Nephron progenitor cell (in vitro differentiated cells): ENCODE results near the gene KCNMA1.

Experiments used
- DNase-seq: peaks from one replicate; pipeline ENCODE4 v3.0.0; 2021
- H3K27ac Mint-ChIP-seq: 2 replicates; pipeline ENCODE4 v1.8.0; 2021; ENCODE audit warnings: mild to moderate bottlenecking, moderate library complexity, mixed read lengths
- H3K27me3 Mint-ChIP-seq: 2 replicates; pipeline ENCODE4 v1.8.0; 2021; ENCODE audit warnings: mild to moderate bottlenecking, low read depth, mixed read lengths; ENCODE audit not compliant: poor library complexity
- H3K36me3 Mint-ChIP-seq: 2 replicates; pipeline ENCODE4 v1.8.0; 2021; ENCODE audit warnings: low read depth, mixed read lengths
- H3K4me1 Mint-ChIP-seq: 2 replicates; pipeline ENCODE4 v1.8.0; 2021; ENCODE audit warnings: mixed read lengths
- H3K4me3 Mint-ChIP-seq: 2 replicates; pipeline ENCODE4 v1.8.0; 2021; ENCODE audit warnings: mild to moderate bottlenecking, moderate library complexity, mixed read lengths
- H3K9me3 Mint-ChIP-seq: 2 replicates; pipeline ENCODE4 v1.8.0; 2021; ENCODE audit warnings: mild to moderate bottlenecking, moderate library complexity, mixed read lengths
- CTCF ChIP-seq: fragments of 200-600 bp; sonication (generic); IDR thresholded peaks from 2 replicates; pipeline ENCODE4 v1.5.0; 2021; ENCODE audit warnings: antibody characterized with exemption

The KCNMA1 gene

GRCh38 chr10:76905251-76905650 is 732.4 kb downstream of the KCNMA1 start:
- Mint-ChIP-seq H3K4me3 (no peak overlapping the region), H3K27ac (no peak overlapping the region), H3K36me3 (peaks cover 6% of the 10 kb centered on the region)

GRCh38 chr10:76903387-76903945 is 734.1 kb downstream of the KCNMA1 start:
- Mint-ChIP-seq H3K27ac (no peak overlapping the region), H3K27me3 (no peaks in the 10 kb centered on the region), H3K9me3 (no peaks in the 10 kb centered on the region), H3K4me1 (peaks cover 7% of the 10 kb centered on the region), H3K4me3 (no peak overlapping the region), H3K36me3 (no peaks in the 10 kb centered on the region)
- TF ChIP-seq CTCF = no peak
- DNase-seq = no peak

More at GRCh38 chr10:76905251-76905650, 732.4 kb downstream of the KCNMA1 start:
- Mint-ChIP-seq H3K4me1 (peaks cover 7% of the 10 kb centered on the region), H3K27me3 (no peaks in the 10 kb centered on the region), H3K9me3 (no peaks in the 10 kb centered on the region)
- no peak for TF ChIP-seq CTCF
- no peak for DNase-seq

DNA sequence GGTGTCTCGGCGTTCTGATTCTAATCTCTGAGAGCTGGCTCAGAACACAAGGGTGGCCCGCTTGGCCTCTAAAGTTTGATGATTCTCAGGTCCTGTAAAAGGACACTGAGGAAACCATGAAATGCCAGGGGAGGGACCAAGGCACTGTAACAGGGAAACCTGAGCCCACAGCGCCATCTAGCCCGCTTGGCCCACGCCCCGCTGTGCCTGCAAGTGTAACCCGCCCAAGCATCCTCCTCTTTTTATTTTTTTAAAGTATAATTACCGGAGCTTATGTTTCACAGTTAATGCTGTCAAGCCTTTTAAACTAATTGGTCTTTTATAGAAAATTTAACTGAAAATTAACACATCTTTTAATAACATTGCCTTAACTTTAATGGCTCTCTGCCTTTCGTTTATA is 734.7 kb downstream of the KCNMA1 start:
- peak; percentile 68 for DNase-seq
- Mint-ChIP-seq H3K27me3 (no peaks in the 10 kb centered on the region), H3K4me3 (no peak overlapping the region), H3K9me3 (no peaks in the 10 kb centered on the region), H3K27ac (no peak overlapping the region), H3K36me3 (no peaks in the 10 kb centered on the region), H3K4me1 (peaks cover 7% of the 10 kb centered on the region)
- peak; percentile 33 for TF ChIP-seq CTCF

- TF ChIP-seq CTCF = no peak
- H3K36me3 Mint-ChIP-seq = peaks cover 5% of the 10 kb centered on the region
- peaks cover 7% of the 10 kb centered on the region for H3K4me1 Mint-ChIP-seq
- no peak overlapping the region for H3K4me3 Mint-ChIP-seq
- H3K27ac Mint-ChIP-seq = no peak overlapping the region
- H3K9me3 Mint-ChIP-seq = peaks cover 6% of the 10 kb centered on the region
- DNase-seq = no peak
- H3K27me3 Mint-ChIP-seq = no peaks in the 10 kb centered on the region
Observed at GRCh38 chr10:76901701-76902100, 735.9 kb downstream of the KCNMA1 start.

- Mint-ChIP-seq H3K4me3 (no peak overlapping the region), H3K27ac (no peak overlapping the region), H3K36me3 (peaks cover 20% of the 10 kb centered on the region), H3K9me3 (peaks cover 26% of the 10 kb centered on the region), H3K27me3 (no peaks in the 10 kb centered on the region), H3K4me1 (peaks cover 7% of the 10 kb centered on the region)
- no peak for DNase-seq
- no peak for TF ChIP-seq CTCF
Observed at GRCh38 chr10:76899490-76899889, 738.1 kb downstream of the KCNMA1 start.

GRCh38 chr10:76892766-76893479 is 744.7 kb downstream of the KCNMA1 start:
- H3K4me1 Mint-ChIP-seq = peaks cover 5% of the 10 kb centered on the region
- DNase-seq = no peak
- no peak overlapping the region for H3K27ac Mint-ChIP-seq
- peaks cover 40% of the 10 kb centered on the region for H3K9me3 Mint-ChIP-seq
- peaks cover 24% of the 10 kb centered on the region for H3K36me3 Mint-ChIP-seq
- no peak for TF ChIP-seq CTCF
- H3K27me3 Mint-ChIP-seq = peaks cover 3% of the 10 kb centered on the region
- no peak overlapping the region for H3K4me3 Mint-ChIP-seq
